Activated CD4-positive, alpha-beta T cell treated with anti-CD3 and anti-CD28 coated beads for 24 hours (primary cell): ENCODE results near the gene NOL11.
"Not testable (repeated sequence)": the region's sequence is repeated elsewhere in the genome, so short reads cannot be mapped to it uniquely, and the experiment has no call there.

Experiments used
- DNase-seq, 2 donors: peaks; one replicate each; pipeline ENCODE4 v3.0.0-alpha.2; 2020; ENCODE audit warnings: low read depth in 2 of 2

The NOL11 gene

GRCh38 chr17:67717624-67718324 lies at the start of gene NOL11:
TSS of gene NOL11 (plus strand) at chr17:67717936. CDS start at chr17:67717948, 12 bp downstream.
- peak; percentile 99 for DNase-seq

GRCh38 chr17:67671493-67671892 lies 46.2 kb upstream of the NOL11 start:
- DNase-seq = no peak

GRCh38 chr17:67672592-67673335 lies 45.0 kb upstream of the NOL11 start:
- no peak for DNase-seq

- no peak for DNase-seq
Observed at GRCh38 chr17:67675481-67675880, 42.3 kb upstream of the NOL11 start.

GRCh38 chr17:67676305-67676704 lies 41.4 kb upstream of the NOL11 start:
- no peak for DNase-seq

- no peak for DNase-seq
Observed at GRCh38 chr17:67678414-67678813, 39.3 kb upstream of the NOL11 start.

- no peak for DNase-seq
Observed at GRCh38 chr17:67679225-67679624, 38.5 kb upstream of the NOL11 start.

- no peak for DNase-seq
Observed at GRCh38 chr17:67679721-67680120, 38.0 kb upstream of the NOL11 start.

GRCh38 chr17:67680445-67681224 lies 37.1 kb upstream of the NOL11 start:
- no peak for DNase-seq

GRCh38 chr17:67682196-67682595 lies 35.5 kb upstream of the NOL11 start:
- no peak for DNase-seq

GRCh38 chr17:67685351-67685750 lies 32.4 kb upstream of the NOL11 start:
- DNase-seq = no peak

GRCh38 chr17:67686241-67686640 lies 31.5 kb upstream of the NOL11 start:
- DNase-seq = no peak

GRCh38 chr17:67687511-67687910 lies 30.2 kb upstream of the NOL11 start:
- DNase-seq = no peak

- DNase-seq = peak; percentile 9 to 45
Observed at GRCh38 chr17:67689534-67690177, 28.1 kb upstream of the NOL11 start.

- no peak for DNase-seq
Observed at GRCh38 chr17:67693811-67694210, 23.9 kb upstream of the NOL11 start.

- DNase-seq = no peak
Observed at GRCh38 chr17:67696347-67696746, 21.4 kb upstream of the NOL11 start.

- DNase-seq = no peak
Observed at GRCh38 chr17:67696853-67697498, 20.8 kb upstream of the NOL11 start.

- DNase-seq = no peak
Observed at GRCh38 chr17:67700037-67700724, 17.6 kb upstream of the NOL11 start.

- no peak for DNase-seq
Observed at GRCh38 chr17:67700725-67701119, 17.0 kb upstream of the NOL11 start.

GRCh38 chr17:67702861-67703260 lies 14.9 kb upstream of the NOL11 start:
- not testable (repeated sequence) for DNase-seq

GRCh38 chr17:67707442-67707841 lies 10.3 kb upstream of the NOL11 start:
- DNase-seq = no peak
